ENCODE measurements around the gene WIPF2. TPM values are rescaled to one million over a fixed set of nuclear protein-coding genes. Genes with fewer than 3 reads are reported as not detected.
"Not testable (repeated sequence)": the region's sequence is repeated elsewhere in the genome, so short reads cannot be mapped to it uniquely, and the experiment has no call there.

WIPF2 gene
- total and polyA plus RNA-seq, 2 donors (not counting 1 experiment from before 2014, with no cell fraction given) = 7.7 to 48.4 TPM

- Histone ChIP-seq H2AFZ (ENCODE audit: insufficient read depth, low read depth, low read length, poor library complexity, severe bottlenecking) (no peak overlapping the region), H3K9ac (ENCODE audit: low read length) (no peak overlapping the region), H3K27me3 (replicated peaks in 1 of 4; ENCODE audit: control extremely low read depth in 1 of 4, control insufficient read depth in 3 of 4, insufficient read depth in 4 of 4, low read length in 3 of 4) (peaks cover 0 to 8% (median 0%) of the 10 kb centered on the region in 4 experiments), H3K4me1 (ENCODE audit: control insufficient read depth in 2 of 2, insufficient read depth in 2 of 2, low read length in 2 of 2) (no peaks in the 10 kb centered on the region), H3K4me3 (ENCODE audit: control extremely low read depth in 1 of 5, extremely low read depth in 1 of 5, insufficient read depth in 1 of 5, low read depth in 2 of 5, low read length in 4 of 5) (no peak overlapping the region), H3K4me2 (replicated peaks; ENCODE audit: low read depth, low read length, poor library complexity, severe bottlenecking) (no peak overlapping the region), H3K27ac (ENCODE audit: low read length in 2 of 2) (no peak overlapping the region), H4K20me1 (ENCODE audit: control insufficient read depth, insufficient read depth, low read length, poor library complexity, severe bottlenecking) (no peaks in the 10 kb centered on the region), H3K9me3 (ENCODE audit: control extremely low read depth in 1 of 3, control insufficient read depth in 2 of 3, insufficient read depth in 1 of 3, low read length in 2 of 3) (peaks cover 0 to 8% (median 0%) of the 10 kb centered on the region in 3 donors), H3K36me3 (replicated peaks in 1 of 2; ENCODE audit: control extremely low read depth in 1 of 2, control insufficient read depth in 1 of 2, extremely low read depth in 1 of 2, insufficient read depth in 2 of 2, low read length in 1 of 2) (no peaks in the 10 kb centered on the region), H3K79me2 (ENCODE audit: control insufficient read depth, insufficient read depth, low read length) (no peaks in the 10 kb centered on the region)
- TF ChIP-seq CTCF (IDR thresholded peaks at IDR 0.05) (no peak), EZH2 (IDR thresholded peaks at IDR 0.05; ENCODE audit: borderline replicate concordance, insufficient read depth, low read depth, low read length, poor library complexity, severe bottlenecking) (no peak)
- intact Hi-C loops (cut with micrococcal nuclease) = no loop called here
- Mint-ChIP-seq H3K9me3 (ENCODE audit: insufficient read depth) (no peaks in the 10 kb centered on the region), H3K27ac (no peak overlapping the region), H3K27me3 (peaks cover 8% of the 10 kb centered on the region), H3K4me3 (no peak overlapping the region), H3K4me1 (peaks cover 4% of the 10 kb centered on the region)
- CTCF ChIA-PET = interaction anchor here (1.6 to 2.2 kb wide), 3 partner anchors 9 to 106 kb away, joined by 4 to 9 read pairs (median 4); no protein-coding TSS in a partner anchor
- WGBS (ENCODE audit: insufficient coverage) = no CpG with 5 or more reads among the region's 1 CpG
- DNase-seq (no peak), ATAC-seq (ENCODE audit: low read depth) (no peak)
- POLR2A ChIA-PET = no interaction called here
Observed at GRCh38 chr17:40197550-40197949, 21.6 kb upstream of the WIPF2 start.

- intact Hi-C loops (cut with micrococcal nuclease); H3K27me3 Mint-ChIP-seq; H3K4me2 ChIP-seq (replicated peaks; ENCODE audit: low read depth, low read length, poor library complexity, severe bottlenecking); H3K4me3 ChIP-seq (ENCODE audit: control extremely low read depth in 1 of 5, extremely low read depth in 1 of 5, insufficient read depth in 1 of 5, low read depth in 2 of 5, low read length in 4 of 5); H3K27me3 ChIP-seq (replicated peaks in 1 of 4; ENCODE audit: control extremely low read depth in 1 of 4, control insufficient read depth in 3 of 4, insufficient read depth in 4 of 4, low read length in 3 of 4); H2AFZ ChIP-seq (ENCODE audit: insufficient read depth, low read depth, low read length, poor library complexity, severe bottlenecking); H3K27ac ChIP-seq (ENCODE audit: low read length in 2 of 2); H3K9ac ChIP-seq (ENCODE audit: low read length); H3K9me3 Mint-ChIP-seq (ENCODE audit: insufficient read depth); H3K27ac Mint-ChIP-seq; H4K20me1 ChIP-seq (ENCODE audit: control insufficient read depth, insufficient read depth, low read length, poor library complexity, severe bottlenecking); ATAC-seq (ENCODE audit: low read depth); DNase-seq; H3K4me1 ChIP-seq (ENCODE audit: control insufficient read depth in 2 of 2, insufficient read depth in 2 of 2, low read length in 2 of 2); H3K4me3 Mint-ChIP-seq; H3K79me2 ChIP-seq (ENCODE audit: control insufficient read depth, insufficient read depth, low read length); H3K9me3 ChIP-seq (ENCODE audit: control extremely low read depth in 1 of 3, control insufficient read depth in 2 of 3, insufficient read depth in 1 of 3, low read length in 2 of 3); H3K4me1 Mint-ChIP-seq; H3K36me3 ChIP-seq (replicated peaks in 1 of 2; ENCODE audit: control extremely low read depth in 1 of 2, control insufficient read depth in 1 of 2, extremely low read depth in 1 of 2, insufficient read depth in 2 of 2, low read length in 1 of 2): not testable (repeated sequence)
- POLR2A ChIA-PET = interaction anchor here (0.5 kb wide), 1 partner anchor 1880 kb away, joined by 5 read pairs; no protein-coding TSS in a partner anchor
- CTCF ChIA-PET = interaction anchor here (0.5 to 3.5 kb wide), 10 partner anchors 10 to 157 kb away, joined by 3 to 24 read pairs (median 5); partner anchors contain the start of gene CDC6
- WGBS (ENCODE audit: insufficient coverage) = 66% methylated on average over 8 of the region's 8 CpGs
Observed at GRCh38 chr17:40197965-40198456, 21.1 kb upstream of the WIPF2 start.
